ENCODE data around the gene PSMG1.

The PSMG1 gene

DNA sequence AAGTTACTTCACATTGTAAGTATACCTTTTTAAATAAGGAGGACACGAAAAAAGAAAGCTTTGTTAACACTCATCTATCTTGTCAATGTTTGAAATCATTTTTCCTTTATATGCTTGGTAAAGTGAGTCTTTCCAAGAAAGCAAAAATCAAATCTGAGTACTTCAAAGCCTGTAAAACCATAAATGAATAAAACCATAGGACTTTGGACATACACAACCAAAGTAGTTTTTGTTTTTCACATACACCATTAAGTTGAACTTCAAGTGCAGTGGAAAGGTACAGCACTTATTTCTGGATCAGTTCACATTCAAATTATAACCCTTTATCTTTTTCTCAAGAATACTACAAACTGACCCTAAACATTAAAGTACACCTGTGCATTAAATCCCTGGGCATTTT lies 10.1 kb upstream of the PSMG1 start:
- no peak for DNase-seq (ENCODE audit: low read depth, low spot score)
- TF ChIP-seq, protein P1, sequence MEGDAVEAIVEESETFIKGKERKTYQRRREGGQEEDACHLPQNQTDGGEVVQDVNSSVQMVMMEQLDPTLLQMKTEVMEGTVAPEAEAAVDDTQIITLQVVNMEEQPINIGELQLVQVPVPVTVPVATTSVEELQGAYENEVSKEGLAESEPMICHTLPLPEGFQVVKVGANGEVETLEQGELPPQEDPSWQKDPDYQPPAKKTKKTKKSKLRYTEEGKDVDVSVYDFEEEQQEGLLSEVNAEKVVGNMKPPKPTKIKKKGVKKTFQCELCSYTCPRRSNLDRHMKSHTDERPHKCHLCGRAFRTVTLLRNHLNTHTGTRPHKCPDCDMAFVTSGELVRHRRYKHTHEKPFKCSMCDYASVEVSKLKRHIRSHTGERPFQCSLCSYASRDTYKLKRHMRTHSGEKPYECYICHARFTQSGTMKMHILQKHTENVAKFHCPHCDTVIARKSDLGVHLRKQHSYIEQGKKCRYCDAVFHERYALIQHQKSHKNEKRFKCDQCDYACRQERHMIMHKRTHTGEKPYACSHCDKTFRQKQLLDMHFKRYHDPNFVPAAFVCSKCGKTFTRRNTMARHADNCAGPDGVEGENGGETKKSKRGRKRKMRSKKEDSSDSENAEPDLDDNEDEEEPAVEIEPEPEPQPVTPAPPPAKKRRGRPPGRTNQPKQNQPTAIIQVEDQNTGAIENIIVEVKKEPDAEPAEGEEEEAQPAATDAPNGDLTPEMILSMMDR (IDR thresholded peaks at IDR 0.05; ENCODE audit: low read depth, low read length) = no peak
- in situ Hi-C loops (cut with HindIII; ENCODE audit: low sequenced_read_pairs) = no loop called here
- H3K4me3 ChIP-seq (ENCODE audit: low read depth, low read length) = no peak overlapping the region

DNA sequence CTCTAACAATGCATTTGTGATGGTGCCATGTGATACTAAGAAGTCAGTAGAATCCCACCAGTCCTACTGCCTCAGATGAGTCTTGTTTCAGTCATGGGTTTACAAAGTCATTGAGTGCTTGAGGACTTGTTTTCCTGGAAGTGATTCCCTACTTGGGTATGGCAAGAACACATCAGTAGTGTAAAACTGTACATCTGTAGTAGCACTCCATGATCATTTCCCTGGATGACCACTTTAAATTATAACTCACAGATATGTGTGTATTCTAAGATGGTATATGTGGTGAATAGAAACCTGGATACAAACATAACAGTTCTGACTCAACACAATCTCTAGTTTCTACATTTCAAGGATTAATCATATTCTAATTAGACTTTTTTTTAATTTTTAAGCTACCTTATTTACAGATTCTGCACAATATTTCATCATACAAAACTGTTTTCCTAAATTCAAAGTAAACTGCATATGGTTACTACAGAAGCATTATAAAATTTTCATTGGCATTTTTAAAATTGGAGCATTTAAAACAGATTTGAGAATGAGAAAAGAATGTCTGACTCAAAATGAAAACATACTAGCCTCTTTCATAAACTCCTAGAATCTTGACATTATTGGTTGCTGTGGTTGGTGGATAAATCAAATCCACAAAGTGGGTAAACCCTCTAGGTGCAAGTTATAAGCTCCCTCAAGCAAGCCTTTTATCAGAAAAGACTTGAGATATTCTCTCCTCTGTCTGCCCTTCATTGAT lies 6.8 kb upstream of the PSMG1 start:
- TF ChIP-seq, protein P1 (IDR thresholded peaks at IDR 0.05; ENCODE audit: low read depth, low read length) = no peak
- in situ Hi-C loops (cut with HindIII; ENCODE audit: low sequenced_read_pairs) = no loop called here
- peak; percentile 79 for DNase-seq (ENCODE audit: low read depth, low spot score)
- no peak overlapping the region for H3K4me3 ChIP-seq (ENCODE audit: low read depth, low read length)

DNA sequence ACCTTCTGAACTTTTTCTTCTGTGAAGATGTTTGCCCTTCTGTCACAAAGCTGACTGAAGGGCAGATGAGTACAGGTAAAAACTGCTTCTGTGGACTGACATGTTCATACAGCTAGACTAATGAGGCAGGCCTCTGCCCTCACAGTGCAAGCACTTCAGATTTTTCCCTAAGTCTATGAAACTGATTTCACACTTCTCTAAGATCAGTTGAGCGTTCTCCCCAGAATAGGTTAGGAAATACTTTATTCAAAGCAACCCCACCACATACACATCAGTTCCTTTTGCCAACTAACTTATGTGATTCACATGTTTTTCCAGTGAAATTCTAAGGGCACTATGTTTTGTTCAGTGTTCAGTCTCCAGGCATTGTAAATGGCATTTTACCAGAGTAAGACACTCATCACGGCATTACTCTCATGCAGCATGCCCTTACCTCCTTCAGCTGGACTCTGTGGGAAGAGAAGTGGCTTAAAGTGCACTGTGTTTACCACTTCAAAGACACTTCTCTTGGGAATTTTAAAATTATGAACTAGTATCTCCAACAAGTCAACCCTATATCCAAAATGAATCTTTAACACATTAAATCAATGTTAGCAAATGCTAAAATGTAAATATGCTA lies 5.4 kb upstream of the PSMG1 start:
- in situ Hi-C loops (cut with HindIII; ENCODE audit: low sequenced_read_pairs) = no loop called here
- DNase-seq (ENCODE audit: low read depth, low spot score) = no peak
- TF ChIP-seq, protein P1 (IDR thresholded peaks at IDR 0.05; ENCODE audit: low read depth, low read length) = no peak
- H3K4me3 ChIP-seq (ENCODE audit: low read depth, low read length) = no peak overlapping the region

DNA sequence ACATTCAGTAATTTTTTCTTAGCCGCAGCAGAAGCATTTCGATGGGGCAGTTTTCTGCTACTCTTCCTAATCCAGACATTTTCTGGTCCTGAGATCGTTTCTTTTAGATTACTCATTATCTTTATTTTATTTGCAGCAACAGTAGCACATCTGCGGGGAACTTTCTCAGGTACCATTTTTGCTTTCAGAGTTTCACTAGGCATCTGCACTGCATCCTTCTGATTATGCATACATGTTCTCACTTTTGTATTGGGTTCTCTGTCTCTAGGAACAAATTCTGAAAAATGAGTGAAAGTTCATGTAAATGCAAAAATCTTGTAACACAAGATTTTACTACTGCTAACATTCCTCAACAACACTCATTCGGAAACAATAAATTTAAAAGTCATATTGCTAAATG lies 3.9 kb upstream of the PSMG1 start:
- DNase-seq (ENCODE audit: low read depth, low spot score) = no peak
- no peak overlapping the region for H3K4me3 ChIP-seq (ENCODE audit: low read depth, low read length)
- in situ Hi-C loops (cut with HindIII; ENCODE audit: low sequenced_read_pairs) = no loop called here
- TF ChIP-seq, protein P1 (IDR thresholded peaks at IDR 0.05; ENCODE audit: low read depth, low read length) = no peak

DNA sequence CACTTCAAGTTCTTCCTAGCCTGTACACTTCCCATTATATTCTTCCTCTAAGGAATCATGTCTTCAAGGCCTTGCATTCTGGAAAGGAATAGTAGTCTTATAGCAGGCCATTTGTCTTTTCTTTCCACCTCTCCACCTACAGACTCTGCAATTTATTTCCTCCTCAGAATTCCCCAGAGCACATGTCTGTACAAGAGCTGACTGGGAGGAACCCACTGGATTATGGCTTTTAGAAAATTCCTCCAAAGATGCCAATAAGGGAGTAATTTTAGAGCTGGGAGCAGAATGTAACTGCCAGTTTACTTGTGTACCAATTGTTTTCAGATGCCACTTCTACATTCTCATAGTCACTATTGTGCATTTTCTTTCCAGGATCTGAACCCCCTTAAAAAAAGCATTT lies 3.4 kb upstream of the PSMG1 start:
- DNase-seq (ENCODE audit: low read depth, low spot score) = no peak
- TF ChIP-seq, protein P1 (IDR thresholded peaks at IDR 0.05; ENCODE audit: low read depth, low read length) = no peak
- no peak overlapping the region for H3K4me3 ChIP-seq (ENCODE audit: low read depth, low read length)
- in situ Hi-C loops (cut with HindIII; ENCODE audit: low sequenced_read_pairs) = no loop called here

DNA sequence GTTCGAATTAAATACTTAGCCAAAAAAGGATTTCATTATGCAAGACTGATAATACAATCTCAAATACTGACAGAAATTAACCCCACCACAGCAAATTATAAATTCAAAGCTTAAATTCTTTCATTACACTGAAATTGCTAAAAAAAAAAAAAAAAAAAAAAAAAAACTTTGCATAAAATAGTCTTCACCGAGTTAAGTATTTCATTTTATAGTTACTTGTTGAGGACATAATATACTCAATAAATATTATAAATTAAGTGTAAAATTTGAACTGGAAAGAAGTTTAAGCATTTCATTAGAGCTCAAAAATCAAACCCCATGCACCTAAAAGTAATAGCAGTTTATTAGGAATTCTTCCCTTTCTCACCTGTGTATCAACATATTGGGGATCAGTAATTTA lies 1.9 kb upstream of the PSMG1 start:
- H3K4me3 ChIP-seq (ENCODE audit: low read depth, low read length) = no peak overlapping the region
- in situ Hi-C loops (cut with HindIII; ENCODE audit: low sequenced_read_pairs) = no loop called here
- no peak for DNase-seq (ENCODE audit: low read depth, low spot score)
- TF ChIP-seq, protein P1 (IDR thresholded peaks at IDR 0.05; ENCODE audit: low read depth, low read length) = no peak

Measured in astrocyte of the spinal cord (primary cell).